NCI-H82 treated with DMSO at 0.1 percent for 48 hours (cell line): Measurements from ENCODE around the gene PDF.
"Not testable (repeated sequence)": the region's sequence is repeated elsewhere in the genome, so short reads cannot be mapped to it uniquely, and the experiment has no call there.

ENCODE experiments used
- DNase-seq: peaks from one replicate; lab custom pipeline; 2025; ENCODE audit not compliant: unreplicated experiment; lab: John Stamatoyannopoulos, UW

The PDF gene

DNA sequence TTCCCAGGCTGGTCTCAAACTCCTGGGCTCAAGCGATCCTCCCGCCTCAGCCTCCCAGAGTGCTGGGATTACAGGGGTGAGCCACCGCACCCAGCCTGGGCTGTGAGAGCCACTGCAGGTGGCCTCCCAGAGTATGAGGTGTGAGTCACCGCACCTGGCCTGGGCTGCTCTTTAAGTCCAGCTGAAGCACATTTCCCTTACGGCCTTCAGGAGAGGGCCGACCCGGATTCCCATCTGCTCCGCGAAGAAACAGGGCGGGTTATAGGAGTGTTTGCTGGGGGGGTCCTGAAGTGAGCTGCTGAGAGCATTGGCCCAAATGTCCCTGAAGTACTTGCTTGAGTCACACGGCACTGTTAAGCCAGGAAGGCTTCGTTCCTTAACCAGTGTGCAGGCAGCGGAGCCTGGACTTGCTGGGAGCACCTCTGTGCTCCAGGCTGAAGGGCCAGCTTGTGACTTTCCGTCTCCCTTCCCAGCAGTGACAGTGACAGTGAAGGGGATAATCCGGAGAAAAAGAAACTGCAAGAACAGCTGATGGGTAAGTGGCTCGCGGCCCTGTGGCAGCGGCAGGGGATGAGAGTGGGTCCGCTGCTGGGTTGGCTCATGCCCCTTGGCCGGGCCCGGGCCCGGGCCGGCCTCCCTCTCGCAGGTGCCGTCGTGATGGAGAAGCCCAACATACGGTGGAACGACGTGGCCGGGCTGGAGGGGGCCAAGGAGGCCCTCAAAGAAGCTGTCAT, 12.0 kb downstream of the PDF start:
- no peak for DNase-seq

DNA sequence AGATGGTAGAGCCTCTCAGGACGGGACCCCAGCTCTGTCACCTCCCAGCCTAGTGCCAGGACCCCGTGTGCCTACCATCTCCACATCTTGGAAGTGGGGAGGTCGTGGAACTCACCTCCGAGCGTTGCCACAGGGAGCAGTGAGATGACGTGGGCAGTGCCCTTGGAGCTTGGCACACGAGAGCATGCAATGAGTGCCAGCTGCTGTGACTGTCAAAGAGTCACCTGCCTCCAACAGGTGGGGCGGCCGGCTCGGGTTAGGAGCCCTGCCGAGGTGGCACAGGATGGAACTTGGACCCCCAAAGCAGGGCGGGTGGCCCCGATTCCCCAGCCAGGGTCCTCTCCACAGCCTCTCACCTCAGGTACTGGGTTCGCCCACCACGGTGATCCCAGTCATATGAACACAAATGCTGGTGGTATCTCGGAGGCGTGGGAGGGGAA, 13.8 kb downstream of the PDF start:
- DNase-seq = no peak

DNA sequence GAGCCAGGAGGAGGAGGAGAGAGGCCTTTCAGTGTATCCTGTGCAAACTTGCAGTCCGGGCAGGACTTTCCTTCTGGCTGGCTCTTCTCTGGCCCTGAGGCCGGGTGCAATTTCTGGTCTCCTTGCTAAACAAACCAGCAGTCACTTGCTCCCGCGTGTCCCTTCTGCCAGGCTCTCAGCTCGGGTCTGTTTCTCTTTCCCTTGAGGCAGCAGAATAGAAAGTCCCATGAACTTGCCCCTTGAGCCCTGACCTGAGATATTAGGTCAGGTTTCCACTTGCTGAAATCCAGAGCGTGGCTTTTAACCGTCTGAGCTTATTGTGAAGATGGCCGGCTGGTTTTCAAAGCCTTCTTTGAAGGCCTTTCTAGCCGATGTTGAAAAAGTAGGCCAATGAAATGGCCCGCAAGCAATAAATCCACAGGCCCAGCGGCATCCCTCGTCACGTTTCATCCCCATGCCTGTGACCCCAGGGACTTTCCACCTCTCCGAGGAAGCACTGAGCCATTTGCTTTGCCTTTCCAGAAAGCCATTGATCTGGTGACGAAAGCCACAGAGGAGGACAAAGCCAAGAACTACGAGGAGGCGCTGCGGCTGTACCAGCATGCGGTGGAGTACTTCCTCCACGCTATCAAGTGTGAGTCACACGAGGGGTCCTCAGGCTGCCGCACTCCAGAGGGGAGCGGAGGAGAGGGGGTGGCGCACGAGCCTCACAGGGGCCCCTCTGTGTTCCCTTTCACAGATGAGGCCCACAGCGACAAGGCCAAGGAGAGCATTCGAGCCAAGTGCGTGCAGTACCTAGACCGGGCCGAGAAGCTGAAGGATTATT, 14.7 kb downstream of the PDF start:
- no peak for DNase-seq

DNA sequence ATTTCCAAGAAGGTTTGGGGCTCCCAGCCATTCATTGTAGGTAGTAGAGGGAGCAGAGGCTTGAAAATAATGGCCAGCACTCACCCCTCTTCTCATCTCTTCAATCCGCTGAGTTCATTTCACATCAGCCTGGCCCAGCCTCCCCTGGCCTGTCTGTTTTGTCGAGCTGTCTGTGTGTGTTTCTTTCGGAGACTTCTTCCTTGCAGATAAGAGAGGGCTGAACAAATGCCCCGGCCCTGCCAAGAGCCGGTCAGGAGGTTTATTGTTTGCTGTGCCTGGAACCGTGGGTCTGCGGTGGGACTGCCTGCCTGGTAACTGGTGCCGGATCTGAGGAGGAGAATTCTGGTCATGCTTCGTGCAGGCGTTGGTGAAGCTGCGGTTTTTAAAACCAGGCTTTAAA, 15.9 kb downstream of the PDF start:
- no peak for DNase-seq

DNA sequence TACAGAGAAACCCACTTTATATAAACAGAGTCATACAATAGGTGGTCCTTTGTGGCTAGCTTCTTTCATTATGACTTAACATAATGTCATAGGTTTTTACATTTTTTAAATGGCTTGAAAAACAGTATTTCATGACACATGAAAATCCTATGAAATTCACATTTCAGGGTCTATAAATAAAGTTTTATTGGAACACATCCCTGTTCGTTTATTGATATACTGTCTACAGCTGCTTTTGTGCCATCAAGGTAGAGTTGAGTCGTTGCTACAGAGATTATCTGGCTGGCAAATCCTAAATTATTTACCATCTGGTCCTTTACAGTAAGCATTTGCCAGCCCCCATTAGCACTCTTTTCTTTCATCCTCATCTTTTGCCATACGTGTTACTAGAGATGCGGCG, 16.9 kb downstream of the PDF start:
- DNase-seq = no peak

DNA sequence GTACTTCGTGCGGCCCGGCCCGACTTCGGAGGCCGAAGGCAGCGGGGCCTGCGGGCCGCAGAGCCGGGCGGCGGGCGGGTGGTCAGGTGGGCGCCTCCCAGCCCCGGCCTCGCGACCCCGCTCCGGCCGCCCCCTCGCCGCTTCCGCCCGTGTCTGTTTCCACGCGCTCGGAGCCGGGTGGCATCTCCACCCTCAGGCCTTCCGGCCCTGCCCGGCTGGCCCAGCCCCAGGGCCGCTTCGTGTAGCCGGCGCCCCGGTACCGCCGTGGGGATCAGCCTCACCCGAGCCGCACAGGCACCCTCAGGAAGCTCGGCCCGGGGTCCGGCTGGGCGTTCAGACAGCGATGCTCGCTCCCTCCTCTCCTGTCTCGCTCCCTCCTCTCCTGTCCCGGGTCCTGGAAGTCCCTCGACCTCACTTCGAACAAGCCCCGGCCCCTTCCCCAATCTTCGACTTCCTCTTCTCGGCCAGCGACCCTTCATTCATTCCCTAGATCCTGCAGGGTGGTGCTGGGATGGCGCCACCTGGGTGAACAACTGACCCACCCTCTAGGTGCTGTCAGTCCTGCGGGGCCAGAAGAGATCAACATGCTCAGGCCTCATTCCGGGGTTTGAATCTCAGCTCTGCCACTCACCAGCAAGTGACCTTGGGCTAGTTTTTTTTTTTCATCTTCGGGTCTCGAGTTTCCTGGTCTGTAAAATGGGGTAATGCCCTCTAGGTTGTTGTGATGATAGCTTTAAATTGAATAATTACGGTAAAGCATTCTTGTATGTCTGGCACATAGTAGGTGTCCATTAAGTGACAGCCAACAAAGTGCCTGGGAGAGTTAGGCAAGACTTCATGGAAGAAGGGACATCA, 18.6 kb downstream of the PDF start:
- DNase-seq = no peak

DNA sequence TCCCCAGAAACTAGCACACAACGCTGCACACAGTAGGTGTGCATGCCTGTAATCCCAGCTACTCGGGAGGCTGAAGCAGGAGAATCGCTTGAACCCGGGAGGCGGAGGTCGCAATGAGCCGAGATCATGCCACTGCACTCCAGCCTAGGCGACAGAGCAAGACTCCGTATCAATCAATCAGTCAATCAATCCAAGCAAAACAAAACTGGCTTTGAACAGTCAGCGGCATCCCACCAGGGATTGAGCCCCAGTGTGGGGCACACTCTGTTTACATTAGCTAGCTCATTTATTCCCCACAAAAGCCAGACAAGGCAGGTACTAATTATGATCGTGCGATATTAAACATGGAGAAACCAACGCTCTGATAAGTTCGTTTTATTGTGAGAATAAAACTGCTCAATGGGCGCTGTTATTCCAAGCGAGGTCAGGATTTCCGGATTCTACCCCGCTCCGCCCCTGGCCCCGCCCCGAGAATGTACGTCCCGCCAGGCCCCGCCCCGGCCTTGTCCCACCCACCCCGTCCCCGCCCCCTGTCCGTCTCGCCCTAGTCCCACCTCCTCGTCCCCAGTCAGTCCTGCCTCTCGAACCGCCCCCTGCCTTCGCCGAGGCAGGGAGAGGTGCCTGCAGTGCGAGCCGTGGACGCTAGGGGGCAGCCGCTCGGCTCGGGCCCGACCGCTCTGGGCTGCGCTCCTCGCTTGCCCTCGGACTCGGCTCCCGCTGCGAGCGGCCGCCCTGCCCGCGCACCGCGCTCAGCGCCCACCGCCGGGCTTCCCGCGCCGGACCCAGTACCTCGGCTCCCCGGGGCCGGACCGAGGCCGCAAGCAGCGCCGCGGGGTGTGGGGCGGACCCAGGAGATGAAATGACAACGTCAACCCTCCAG, 19.5 kb downstream of the PDF start, which contains the start of gene VPS4A:
Gene VPS4A (plus strand): TSS at position 698 of the 880 bp plus-strand sequence. CDS start 162 bp downstream, at position 860.
- DNase-seq = peak; percentile 85

DNA sequence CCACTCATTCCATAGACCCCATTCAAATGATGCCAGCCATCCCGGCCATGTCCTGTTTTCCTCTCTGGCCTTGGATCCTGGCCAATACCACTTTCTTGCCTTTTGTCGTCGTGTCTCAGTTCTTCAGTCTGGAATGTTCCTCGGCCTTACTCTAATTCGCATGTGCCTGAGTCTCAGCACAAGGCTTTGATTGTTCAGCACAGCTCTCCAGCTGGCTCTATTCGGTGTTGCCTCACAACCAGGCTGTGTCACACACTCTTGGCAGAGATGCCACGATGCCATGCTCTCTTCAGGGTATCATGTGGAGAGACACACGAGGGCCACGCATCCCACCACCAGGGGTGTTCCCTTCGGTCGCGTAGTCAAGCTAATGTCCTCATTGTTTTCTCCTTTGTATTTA, 21.1 kb downstream of the PDF start:
- no peak for DNase-seq

DNA sequence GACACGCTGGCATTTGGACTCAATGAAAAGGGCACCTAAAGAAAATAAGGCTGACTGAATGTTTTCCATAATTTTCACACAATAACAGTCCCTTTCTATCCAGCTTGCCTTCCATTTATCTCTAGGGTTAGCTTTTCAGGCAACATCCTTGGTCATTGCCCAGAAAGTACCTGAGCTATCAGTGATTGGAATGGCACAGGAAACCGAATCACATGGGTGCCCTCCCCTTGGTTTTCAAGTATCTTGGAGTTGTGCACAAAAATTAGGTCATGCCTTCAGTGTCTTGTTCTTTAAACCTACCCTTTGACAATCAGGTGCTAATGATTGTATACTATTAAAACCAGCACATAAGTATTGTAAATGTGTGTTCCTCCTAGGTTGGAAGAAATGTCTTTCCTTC, 22.5 kb downstream of the PDF start:
- no peak for DNase-seq

DNA sequence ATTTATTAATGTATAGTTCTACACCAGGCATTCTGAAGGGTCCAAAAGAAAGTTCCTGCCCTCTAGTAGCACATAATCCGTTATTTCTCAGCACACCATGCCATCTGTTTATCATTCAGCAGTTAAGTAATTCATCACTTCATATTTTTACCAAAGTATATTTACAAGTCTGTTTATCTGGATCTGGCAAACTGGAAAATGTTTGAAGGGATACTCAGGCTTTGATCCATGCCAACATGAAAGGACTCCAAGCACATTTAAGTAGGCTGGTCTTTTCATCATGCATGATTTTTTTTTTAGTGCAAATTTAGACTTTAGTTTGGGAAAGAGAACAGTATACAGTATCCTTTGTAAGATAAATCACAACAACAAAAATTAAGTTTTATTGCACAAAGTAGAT, 23.3 kb downstream of the PDF start:
- DNase-seq = no peak

DNA sequence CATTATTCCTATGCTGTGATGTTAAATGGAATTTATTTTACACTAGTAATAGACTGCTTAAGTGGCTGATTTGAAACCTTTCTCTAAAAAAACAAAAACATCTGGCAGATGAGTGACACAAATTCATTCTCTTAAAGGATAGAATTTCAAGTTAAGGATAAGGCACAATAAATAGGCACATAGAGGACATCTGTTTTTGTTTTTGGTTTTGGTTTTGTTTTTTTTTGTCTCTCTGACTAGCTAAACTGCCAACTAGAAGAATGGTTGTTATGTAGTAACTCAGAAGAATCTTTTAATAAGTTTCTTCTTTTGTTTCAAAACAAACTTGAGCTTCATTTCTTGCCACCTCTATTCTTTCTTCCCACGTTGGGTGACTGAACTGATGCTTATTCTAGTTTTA, 24.4 kb downstream of the PDF start:
- no peak for DNase-seq

DNA sequence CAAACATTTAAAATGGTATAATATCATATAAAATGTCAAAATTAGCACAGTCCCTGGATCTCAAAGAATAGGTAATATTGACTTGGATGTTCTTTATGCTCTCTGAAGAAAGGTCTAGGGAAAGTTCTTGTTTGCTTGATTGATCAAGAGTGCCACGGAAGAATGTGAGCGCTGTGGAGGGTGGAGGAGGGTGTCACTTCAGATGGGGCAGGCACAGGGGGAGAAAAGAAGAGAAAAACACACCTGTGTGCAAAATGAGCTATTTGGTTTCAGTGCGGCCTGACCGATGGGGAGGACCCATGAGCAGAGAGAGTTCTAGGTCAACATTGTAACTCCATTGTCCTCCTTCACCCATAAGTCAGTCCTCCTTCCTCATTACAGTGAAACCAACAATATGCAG, 28.1 kb downstream of the PDF start:
- DNase-seq = no peak

DNA sequence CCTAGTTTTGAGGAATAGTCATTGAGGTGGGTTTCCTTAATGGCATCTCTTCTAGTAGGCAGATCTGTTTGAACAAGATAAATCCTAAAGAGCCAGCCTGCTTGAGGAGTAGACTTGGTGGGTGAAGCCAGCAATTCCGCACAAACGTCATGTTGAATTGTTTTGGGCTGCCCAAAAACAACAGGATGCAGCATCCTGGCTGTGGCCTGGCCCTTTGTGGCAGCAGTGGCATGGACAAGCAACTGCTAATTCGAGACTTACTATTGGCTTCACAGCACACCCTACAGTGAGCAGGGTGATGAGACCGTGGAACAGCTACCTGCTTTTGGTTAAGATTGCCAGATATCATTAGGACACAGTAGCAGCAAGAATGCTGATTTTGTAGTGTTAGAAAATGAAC, 28.5 kb downstream of the PDF start:
- DNase-seq = no peak

DNA sequence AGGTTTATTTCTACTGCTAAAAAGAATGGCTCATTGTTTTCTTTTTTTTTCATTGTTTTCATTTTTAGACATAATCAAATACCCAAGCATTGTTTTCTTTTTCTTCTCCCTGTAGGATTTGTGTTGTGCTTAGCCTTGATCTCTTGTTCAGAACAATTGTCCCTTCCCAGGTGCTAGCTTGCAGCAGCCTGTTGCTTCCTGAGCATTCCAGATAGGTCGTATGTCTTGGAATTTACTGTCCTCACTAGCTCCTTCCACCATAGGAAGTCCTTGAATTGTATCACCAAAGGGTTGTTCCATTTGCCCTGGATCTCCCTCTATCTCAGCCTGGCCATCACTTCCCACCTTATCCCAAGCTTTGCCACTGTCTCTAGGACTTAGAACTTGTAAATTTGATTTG, 29.2 kb downstream of the PDF start:
- no peak for DNase-seq

DNA sequence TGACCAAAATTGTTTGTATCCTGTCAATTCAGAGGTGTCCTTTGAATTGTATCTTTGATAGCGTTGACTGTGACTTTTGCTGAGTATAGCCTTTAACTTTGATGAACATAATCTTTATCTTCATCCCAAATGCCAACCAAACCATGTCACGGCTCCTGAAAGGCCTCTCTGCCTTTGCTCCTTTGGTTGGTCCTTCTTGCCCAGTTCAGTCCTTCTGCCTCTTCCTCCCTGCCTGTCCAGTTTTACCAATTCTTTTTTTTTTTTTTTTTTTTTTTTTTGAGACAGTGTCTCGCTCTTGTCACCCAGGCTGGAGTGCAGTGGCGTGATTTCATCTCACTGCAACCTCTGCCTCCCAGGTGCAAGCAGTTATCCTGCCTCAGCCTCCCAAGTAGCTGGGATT, 32.1 kb downstream of the PDF start:
- no peak for DNase-seq

DNA sequence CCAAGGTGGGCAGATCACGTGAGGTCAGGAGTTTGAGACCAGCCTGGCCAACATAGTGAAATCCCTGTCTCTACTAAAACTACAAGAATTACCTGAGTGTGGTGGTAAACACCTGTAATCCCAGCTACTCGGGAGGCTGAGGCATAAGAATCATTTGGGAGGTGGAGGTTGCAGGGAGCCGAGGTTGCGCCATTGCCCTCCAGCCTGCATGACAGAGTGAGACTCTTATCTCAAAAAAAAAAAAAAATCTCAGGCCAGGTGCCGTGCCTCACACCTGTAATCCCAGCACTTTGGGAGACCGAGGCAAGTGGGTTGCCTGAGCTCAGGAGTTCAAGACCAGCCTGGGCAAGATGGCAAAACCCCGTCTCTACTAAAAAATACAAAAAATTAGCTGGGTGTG, 33.6 kb downstream of the PDF start:
- not testable (repeated sequence) for DNase-seq

DNA sequence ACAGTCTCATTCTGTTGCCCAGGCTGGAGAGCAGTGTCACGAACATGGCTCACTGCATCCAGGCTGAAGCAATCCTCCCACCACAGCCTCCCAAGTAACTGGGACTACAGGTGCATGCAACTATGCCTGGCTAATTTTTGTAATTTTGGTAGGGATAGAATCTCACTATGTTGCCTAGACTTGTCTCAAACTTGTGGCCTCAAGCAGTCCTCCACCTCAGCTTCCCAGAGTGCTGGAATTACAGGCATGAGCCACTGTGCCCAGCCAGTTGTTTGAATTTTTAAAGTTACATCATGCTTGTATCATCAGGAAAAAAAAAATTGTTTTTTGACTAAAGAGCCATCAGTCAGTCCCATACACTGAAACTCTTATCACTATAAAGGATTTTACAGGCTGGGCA, 36.3 kb downstream of the PDF start:
- DNase-seq = no peak

DNA sequence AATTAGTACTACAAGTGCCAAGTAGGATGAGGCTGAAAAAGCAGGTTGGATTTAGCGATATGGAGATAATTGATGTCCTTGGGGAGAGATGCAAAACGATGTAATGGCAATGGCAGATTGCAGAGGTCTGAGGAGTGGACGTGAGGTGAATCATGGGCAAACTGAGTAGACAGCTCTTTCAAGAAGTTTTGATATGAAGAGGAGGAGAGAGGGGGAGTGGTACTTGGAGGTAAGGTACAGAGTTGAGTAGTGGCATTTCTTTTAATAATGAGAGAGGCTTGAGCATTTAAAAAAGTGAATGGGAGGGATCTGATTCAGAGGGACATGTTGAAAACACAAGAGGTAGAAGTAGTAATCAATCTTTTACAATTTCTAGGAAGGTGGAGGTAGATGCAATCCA, 37.0 kb downstream of the PDF start:
- DNase-seq = no peak

DNA sequence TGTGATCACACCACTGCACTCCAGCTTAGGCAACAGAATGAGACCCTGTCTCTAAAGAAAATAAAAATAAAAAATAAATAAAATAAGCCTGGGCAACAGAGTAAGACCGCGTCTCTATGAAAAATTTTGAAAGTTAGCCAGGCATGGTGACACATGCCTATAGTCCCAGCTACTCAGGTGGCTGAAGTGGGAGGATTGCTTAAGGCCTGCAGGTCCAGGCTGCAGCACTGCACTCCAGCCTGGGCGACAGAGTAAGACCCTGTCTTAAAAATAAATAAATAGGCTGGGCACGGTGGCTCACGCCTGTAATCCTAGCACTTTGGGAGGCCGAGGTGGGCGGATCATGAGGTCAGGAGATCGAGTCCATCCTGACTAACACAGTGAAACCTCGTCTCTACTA, 38.7 kb downstream of the PDF start:
- DNase-seq = not testable (repeated sequence)

DNA sequence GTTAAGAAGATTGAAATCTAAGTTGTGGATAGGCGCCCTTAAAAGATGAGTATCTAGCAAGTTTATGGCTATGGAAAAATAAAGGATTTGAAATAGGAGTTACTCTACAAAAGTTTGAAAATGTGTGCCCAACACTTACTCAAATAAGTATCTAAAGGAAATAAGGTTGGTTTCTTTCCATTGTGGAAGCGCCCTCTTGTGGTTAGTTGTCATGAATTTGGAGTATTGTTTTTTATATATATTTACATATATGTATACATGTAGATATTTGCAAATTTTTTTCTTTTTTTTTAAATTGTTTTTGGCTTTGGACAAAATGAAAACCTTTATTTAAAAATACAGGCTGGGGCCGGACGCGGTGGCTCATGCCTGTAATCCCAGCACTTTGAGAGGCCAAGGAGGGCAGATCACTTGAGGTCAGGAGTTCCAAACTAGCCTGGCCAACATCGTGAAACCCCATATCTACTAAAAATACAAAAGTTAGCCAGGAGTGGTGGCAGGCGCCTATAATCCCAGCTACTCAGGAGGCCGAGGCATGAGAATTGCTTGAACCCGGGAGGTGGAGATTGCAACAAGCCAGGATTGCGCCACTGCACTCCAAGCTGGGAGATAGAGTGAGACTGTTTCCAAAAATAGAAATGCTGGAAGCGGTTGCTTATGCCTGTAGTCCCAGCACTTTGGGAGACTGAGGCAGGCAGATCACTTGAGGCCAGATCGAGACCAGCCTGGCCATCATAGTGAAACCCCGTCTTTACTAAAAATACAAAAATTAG, 43.3 kb downstream of the PDF start:
- DNase-seq = peak; percentile 8
